ENCODE measurements around the gene RAB5IF. TPM values are rescaled to one million over a fixed set of nuclear protein-coding genes. Genes with fewer than 3 reads are reported as not detected.
"Not testable (repeated sequence)": the region's sequence is repeated elsewhere in the genome, so short reads cannot be mapped to it uniquely, and the experiment has no call there.

RAB5IF gene, protein sequence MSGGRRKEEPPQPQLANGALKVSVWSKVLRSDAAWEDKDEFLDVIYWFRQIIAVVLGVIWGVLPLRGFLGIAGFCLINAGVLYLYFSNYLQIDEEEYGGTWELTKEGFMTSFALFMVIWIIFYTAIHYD
- 10 to 100 TPM; 61.6 to 64.2 TPM for total RNA-seq
- long read RNA-seq, transcript RAB5IF-202 (4 exons, 1,114 nt): major isoform, 12 of 13 reads
- long read RNA-seq, partial matches to known transcripts: 0 of 13 reads
- long read RNA-seq, other reads (novel, unspliced or antisense): 0 of 13 reads

DNA sequence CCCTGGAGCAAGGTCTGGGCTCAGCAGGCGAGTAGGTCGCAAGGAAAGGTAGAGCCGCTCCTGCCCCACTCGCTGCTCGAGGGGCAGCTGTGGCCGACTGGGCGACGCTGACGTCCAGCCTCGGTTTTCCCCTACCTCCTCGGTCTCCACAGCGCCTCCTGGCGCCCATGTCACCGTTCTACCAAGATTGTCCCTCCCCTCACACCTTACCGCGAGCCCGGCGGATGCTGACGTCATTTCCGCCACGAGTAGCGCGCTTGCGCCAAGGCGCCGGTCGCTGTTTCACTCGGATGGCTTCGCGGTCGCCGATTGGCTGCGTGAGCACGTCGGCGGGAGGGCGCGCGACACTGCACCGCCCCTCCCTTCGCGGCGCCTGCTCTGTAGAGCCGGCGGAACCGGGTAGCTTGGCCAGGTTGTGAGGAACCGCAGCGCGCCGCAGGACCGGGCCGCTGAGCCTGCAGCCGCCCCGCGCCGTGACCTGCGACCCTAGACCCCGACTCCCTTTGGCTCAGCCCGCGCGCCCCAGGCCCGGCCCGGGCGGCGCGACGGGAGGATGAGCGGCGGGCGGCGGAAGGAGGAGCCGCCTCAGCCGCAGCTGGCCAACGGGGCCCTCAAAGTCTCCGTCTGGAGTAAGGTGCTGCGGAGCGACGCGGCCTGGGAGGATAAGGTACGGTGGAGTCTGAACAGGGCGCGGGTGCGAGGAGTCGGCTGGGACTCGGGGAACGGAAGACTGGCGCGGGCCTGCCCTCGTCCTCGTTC is at the start of gene RAB5IF:
Gene RAB5IF, plus strand, starts transcription at position 381 of the 759 bp plus-strand sequence. Its CDS starts 173 bp downstream, at position 554.
- ATAC-seq: peak; percentile 97 to 98

DNA sequence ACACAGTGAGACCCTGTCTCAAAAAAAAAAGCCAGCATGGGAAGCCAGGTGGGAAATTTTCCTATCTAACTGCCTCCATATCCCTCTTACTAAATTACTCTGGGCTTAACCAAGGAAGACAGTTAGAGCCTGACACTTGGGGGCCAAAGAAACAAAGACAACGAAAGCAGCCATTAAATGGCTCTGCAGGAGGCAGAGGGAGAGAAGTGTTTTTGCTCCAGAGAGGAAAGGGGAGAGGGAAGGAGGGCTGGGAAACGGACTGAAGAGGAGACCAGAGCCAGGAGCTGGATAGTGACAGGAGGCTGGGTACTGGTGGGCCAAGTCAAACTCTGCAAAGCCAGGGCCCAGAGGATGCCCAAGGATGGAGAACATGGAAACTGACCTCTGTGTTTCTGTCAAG is 42.9 kb upstream of the RAB5IF start:
- intact Hi-C loops (cut with DNase I): no loop called here
- no peak for ATAC-seq
- DNase-seq: no peak

More for the DNA sequence above, at the start of gene RAB5IF:
- peak; percentile 99 for DNase-seq
- intact Hi-C loops (cut with DNase I): no loop called here

DNA sequence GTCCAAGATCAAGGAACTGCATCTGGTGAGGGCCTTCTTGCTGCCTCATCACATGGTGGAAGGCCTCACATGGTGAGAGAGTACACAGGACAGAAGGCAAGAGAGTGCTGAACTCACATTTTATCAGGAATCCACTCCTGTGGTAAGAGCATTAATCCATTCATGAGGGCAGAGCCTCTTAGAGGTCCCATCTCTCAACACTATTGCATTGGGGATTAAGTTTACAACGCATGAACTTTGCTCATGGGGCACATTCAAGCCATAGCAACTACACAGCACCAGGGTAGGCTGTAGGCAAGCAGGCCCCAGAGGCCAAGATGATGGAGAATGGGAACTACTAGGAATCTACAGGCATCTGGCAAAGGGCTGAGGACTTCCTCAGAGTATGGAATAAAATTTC is 42.2 kb upstream of the RAB5IF start:
- ATAC-seq (no peak), DNase-seq (no peak)
- intact Hi-C loops (cut with DNase I): no loop called here

DNA sequence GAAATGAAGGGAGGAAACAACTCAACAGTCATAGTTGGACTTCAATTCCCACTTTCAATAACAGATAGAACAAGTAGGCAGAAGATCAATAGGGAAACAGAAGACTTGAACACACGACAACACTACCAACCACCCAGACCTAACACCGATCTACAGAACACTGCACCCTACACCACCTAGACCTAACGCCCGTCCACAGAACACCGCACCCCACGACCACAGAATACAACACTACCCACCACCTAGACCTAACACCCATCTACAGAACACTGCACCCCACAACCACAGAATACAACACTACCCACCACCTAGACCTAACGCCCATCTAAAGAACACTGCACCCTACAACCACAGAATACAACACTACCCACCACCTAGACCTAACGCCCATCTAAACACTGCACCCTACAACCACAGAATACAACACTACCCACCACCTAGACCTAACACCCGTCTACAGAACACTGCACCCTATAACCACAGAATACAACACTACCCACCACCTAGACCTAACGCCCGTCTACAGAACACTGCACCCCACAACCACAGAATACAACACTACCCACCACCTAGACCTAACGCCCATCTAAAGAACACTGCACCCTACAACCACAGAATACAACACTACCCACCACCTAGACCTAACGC is 41.4 kb upstream of the RAB5IF start:
- intact Hi-C loops (cut with DNase I); DNase-seq; ATAC-seq: not testable (repeated sequence)

DNA sequence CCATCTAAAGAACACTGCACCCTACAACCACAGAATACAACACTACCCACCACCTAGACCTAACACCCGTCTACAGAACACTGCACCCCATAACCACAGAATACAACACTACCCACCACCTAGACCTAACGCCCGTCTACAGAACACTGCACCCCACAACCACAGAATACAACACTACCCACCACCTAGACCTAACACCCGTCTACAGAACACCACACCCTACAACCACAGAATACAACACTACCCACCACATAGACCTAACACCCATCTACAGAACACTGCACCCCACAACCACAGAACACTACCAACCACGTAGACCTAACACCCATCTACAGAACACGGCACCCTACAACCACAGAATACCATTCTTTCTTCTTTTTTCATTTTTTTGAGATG is 40.9 kb upstream of the RAB5IF start:
- DNase-seq; intact Hi-C loops (cut with DNase I); ATAC-seq: not testable (repeated sequence)

DNA sequence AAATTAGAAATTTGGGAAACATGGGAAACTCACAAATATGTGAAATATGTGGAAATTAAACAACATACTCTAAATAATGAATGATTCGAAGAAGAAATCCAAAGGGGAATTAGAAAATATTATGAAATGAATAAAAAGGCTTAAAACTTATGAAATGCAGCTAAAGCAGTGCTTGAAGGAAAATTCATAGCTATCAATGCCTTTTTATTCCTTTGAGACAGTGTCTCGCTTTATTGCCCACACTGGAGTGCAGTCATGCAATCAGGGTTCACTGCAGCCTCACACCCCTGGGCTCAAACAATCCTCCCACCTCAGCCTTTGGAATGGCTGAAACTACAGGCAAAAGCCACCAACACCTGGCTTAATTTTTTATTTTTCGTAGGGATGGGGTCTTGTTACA is 40.1 kb upstream of the RAB5IF start:
- intact Hi-C loops (cut with DNase I): no loop called here
- ATAC-seq (no peak), DNase-seq (no peak)

DNA sequence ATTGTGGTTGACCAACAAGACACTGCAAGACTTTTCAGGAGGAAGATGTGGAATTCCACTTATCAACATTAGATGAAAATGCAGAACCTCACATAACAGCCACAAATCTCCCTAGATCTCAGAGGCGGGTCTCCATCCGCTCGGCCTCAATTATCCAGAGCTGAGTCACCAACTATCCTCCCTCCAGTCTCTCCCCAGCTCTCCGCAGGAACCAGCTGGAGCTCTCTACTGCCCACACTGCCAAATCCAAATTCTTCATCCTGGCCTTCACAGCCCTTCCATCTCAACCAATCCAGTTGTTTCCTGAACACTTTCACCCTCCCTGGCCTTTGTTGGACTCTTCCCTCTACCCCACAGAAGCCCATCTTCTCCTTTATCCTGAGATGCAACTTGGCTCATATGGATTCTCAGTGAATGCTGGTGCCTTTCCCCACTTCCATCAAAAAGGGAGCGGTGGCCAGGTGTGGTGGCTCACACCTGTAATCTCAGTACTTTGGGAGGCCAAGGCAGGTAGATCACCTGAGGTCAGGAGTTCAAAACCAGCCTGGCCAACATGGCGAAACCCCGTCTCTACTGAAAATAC is 35.6 kb upstream of the RAB5IF start:
- no peak for DNase-seq
- intact Hi-C loops (cut with DNase I): no loop called here
- ATAC-seq: peak in 1 of 2 donors; percentile 10

DNA sequence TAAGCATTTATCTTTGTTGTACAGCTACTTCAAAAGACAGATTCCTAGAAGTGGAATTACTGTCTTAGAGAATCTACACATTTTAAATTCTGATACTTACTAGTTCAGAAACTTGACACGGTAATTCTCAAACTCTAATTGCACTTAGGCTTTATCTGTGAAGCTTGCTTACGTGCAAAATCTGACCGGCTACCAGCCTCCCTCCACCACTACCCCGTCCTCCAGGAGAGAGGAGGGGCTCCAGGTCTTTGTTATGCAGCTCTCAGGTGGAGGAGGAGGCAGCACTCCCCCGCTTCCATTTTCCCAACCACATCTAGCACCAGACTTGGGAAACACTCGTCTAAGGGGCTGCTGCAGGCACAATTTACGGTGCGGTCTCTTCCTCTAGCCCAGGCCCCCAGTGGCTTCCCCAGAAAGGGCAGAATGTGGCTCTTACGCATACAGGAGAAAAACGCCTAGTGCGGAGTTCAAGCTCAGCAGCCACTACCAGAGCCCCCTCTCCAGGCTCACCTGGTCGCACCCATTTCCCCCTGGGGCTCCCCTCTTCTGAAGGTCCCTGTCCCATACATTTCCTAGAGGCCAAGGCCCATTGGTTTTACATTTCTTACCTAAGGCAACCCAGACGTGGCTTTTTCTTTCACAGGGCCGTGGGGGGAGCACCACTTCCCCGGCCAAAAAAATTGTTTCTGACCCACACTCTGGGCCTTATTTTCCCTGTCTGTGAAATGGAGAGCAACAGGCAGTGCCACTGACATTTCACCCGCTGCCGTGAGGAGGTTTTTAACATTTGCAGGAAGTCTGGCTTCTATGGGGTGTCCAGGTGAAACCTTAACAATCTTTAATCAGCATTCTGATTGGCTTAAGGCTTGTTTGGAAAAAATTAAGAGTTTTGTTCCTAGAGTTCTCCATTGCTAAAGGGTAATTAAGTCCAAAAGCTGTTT is 33.7 kb upstream of the RAB5IF start:
- ATAC-seq (no peak), DNase-seq (no peak)
- intact Hi-C loops (cut with DNase I): no loop called here

DNA sequence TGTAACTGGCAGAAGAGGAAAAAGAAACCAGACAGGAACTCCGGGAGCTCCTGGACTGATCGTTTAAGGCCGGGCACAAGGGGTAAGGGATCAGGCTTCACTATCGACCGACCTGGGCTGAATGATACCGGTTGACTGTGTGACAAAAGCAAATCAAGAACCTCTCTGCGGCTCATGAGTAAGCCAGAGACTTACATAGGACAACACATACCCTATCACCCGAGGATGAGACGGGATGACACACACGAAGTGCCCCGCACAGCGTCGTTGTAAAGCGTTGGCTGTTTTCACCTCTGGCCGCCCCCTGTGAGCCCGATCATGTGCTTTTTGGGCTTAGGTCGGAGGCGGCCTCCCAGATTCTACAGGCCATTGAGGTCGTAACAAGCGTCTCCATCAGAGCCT is 32.9 kb upstream of the RAB5IF start:
- intact Hi-C loops (cut with DNase I): no loop called here
- ATAC-seq (peak in 1 of 2 donors; percentile 9), DNase-seq (no peak)

DNA sequence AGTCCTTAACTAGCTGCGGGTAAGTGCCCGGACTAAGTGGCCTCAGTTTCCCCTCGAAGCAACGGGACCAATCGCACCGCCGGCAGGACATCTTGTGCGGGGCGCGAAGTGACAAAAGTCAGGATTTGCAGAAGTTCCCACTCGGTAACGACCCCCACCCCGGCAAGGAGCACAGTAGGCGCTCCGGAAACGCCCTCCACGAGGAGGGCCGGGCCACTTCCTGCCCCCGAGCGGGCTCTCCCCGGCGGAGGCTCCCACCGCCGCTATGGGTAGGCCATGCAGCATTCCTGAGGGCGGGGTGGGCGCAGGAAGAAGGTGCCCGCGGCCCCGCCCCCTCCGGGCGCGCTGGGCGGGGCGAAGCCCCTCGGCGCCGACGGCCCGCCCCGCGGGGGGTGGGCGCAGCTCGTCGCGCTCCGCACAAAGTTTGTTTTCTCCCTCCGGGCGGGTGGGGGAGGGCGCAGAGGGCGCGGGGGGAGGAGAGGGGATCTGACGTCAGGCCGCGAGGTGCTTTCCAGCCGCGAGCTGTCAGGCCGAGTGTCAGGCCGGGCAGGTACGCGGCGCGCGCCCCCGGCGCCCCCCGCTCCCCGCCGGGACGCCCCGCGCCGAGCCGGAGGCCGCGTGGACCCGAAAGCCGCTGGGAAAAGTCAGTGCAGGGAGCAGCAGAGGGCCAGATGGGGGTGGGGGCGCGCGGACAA is 32.3 kb upstream of the RAB5IF start, which contains the start of gene TGIF2:
Gene TGIF2, plus strand, starts transcription at position 495 of the 695 bp plus-strand sequence. CDS start 5,178 bp downstream, outside the sequence.
- ATAC-seq: peak; percentile 88 to 92
- intact Hi-C loops (cut with DNase I): no loop called here
- DNase-seq: peak; percentile 87

DNA sequence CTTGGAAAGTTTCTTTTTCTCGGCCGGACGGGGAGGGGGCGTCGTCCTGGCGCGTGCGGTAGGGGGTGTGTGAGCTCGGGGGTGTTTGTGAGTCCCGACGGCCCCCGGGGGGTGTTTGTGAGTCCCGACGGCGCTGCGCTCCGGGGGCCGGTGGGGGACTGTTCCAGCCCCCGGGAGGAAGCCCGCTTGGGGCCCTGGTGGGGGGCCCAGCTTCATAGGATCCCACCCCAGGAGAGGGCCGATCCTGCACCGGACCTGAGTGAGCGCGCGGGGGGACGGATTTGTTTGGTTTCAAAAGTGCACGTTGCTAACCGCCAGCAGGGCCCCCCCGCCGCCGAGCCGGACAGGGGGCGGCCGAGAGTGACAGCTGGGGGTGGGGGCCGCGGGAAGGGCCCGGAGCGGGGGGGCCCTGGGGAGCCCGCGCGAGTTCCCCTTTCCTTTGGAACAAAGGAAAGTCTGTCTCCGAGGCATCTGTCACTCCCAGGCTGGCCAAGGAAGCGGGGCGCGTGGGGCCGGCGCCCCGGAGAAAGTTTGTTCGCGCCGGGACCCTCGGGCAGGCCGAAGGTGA is 31.7 kb upstream of the RAB5IF start:
- intact Hi-C loops (cut with DNase I): no loop called here
- peak; percentile 41 for DNase-seq
- ATAC-seq: peak; percentile 6 to 20

DNA sequence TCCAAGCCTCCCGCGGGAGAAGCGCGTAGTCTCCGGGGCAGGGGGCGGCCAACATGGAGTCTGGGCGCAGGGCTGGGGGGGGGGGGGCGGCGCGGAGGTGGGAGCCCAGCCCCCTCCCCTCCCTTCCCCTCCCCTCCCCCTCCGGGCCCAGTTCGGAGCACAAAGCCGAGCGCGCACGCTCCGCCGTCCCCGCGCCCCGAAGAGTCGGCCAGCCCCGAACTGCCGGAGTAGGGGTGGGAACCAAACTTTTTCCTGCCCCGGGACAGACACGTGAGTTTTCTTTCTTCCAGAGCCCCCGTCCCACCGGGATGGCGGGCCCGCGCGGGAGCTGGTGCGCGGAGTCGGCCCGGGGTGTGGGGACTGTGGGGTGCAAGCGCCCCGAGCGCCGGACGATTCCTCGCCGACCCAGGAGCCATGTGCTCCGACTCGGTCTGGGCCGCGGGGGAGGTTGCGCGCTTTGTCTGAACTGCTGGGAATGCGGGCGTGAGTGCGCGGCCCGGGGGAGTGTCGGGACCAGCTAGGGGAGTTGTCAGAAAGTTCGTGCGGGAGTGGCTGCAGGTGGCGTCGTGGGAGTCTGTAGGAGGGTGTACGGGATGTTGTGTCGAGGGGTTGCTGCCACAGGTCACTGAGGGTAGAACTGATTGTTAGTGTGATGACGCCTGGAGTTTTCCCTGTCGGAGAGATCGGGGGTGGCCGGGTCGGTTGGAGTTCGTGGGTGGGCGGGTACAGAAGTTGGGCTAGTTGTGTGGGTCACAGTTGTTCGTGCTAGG is 31.0 kb upstream of the RAB5IF start:
- DNase-seq (peak; percentile 69), ATAC-seq (peak; percentile 10 to 56)
- intact Hi-C loops (cut with DNase I): no loop called here

DNA sequence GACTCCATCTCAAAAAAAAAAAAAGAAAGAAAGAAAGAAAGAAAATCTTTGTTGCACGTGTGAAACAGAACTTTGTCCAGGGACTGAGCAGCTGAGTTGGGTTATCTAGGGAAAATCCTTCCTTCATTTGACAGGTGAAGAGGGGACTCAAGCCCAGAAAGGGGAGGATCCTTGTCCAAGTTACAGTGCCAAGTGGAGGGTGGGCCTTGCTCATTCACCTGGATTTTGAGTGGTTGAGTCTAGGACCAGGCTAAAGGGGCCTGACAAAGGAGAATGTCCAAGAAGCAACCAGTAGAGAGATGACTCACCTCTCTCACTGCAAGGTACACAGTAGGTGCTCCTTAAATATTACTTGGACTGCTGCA is 29.5 kb upstream of the RAB5IF start:
- no peak for DNase-seq
- no peak for ATAC-seq
- intact Hi-C loops (cut with DNase I): no loop called here

DNA sequence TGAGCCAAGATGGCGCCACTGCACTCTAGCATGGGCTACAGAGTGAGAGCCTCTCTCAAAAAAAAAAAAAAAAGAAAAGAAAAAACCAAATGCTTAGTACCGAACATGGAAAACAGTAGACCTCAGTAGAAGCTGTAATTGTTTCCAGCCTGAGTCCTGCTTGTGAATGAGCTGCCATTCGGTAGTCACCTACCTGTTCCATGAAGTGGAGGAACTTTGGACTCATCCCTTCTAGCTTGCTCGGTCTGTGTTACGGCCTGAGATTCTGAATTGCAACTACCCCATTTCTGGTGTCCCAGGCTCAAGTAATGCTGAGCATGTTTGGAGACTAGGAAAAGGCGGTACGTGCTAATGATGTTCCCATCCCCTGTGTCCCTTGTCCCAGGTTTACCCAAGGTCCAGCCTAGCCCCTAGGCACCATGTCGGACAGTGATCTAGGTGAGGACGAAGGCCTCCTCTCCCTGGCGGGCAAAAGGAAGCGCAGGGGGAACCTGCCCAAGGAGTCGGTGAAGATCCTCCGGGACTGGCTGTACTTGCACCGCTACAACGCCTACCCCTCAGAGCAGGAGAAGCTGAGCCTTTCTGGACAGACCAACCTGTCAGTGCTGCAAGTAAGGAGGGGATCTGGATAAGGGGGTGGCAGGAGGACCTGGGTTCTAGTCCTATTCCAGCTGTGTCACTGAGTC is 27.1 kb upstream of the RAB5IF start:
- ATAC-seq: no peak
- intact Hi-C loops (cut with DNase I): no loop called here
- no peak for DNase-seq

DNA sequence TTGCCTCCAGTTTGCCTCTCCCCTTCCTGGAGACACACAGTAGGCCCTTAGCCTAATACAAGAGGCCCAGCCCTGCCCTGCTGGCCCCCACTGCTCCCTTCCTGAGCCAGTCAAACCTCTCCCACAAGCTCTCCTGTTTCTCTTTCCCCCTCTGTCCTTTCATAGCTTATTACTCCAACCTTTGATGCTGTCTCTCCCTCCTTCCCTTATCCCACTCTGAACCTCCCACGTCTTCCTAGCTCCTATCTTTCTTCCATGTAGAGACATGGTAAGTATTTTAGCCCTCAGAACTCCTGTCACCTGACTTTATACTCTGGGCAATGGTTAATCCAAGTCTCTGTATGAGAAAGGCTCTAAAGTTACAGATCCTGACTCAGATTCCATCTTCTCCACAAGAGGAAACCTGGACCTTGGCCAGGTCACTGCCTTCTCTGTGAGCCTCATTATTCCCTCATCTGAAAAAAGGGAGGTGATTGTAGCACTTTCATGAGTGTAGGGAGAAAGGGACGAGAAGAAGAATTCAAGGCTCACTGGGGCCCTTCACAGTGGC is 25.5 kb upstream of the RAB5IF start:
- ATAC-seq (no peak), DNase-seq (no peak)
- intact Hi-C loops (cut with DNase I): no loop called here

DNA sequence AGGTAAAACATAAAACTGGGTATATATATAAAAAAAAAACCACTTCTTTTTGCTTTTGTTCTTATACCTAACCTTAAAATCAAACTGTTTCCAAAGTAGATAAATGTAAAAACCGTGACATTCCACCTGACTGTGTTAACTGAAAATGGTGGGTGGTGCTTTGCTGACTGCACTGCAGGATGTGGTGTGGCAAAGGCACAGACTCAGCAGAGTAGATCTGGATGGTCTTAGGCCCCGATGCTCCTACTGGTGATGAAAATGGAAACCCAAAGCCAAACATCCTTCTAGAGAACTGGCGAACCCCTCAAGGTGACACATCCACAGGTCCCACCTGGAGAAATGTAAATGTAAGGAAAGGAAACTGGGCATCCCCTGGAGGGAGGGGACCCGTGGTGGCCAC is 23.3 kb upstream of the RAB5IF start:
- DNase-seq (no peak), ATAC-seq (no peak)
- intact Hi-C loops (cut with DNase I): no loop called here
